Kidney (tissue), 14 donors: ENCODE data around the gene SMIM5. TPM values are rescaled to one million over a fixed set of nuclear protein-coding genes. Genes with fewer than 3 reads are reported as not detected.
A peak's percentile ranks its signal among the peaks of the same experiment; 100 is the strongest.

ENCODE experiments used
- DNase-seq, 5 donors: peaks; one replicate each; pipeline ENCODE4 v3.0.0-alpha.2; 2013 to 2020
- FAIRE-seq: peaks from 2 replicates; lab custom pipeline; 2012; peaks lifted over from hg19 to GRCh38; lab: Jason Lieb, UNC
- H3K27ac ChIP-seq, 2 donors: one replicate each; pipeline ENCODE4 v1.7.0; 2013; ENCODE audit warnings: low read depth in 2 of 2, low read length in 2 of 2, inconsistent platforms in 1 of 2
- H3K27me3 ChIP-seq: one replicate; pipeline ENCODE4 v1.7.1; 2013; ENCODE audit warnings: low read length, inconsistent platforms; ENCODE audit not compliant: control insufficient read depth, insufficient read depth
- H3K36me3 ChIP-seq, 3 donors: one replicate each; pipeline versions ENCODE4 v1.7.0 to v1.7.1; 2013; ENCODE audit warnings: low read length in 3 of 3, control low read depth in 1 of 3, inconsistent platforms in 1 of 3; ENCODE audit not compliant: insufficient read depth in 3 of 3, control insufficient read depth in 2 of 3
- H3K4me1 ChIP-seq, 3 donors: one replicate each; pipeline versions ENCODE4 v1.7.0 to v1.7.1; 2013; ENCODE audit warnings: low read length in 3 of 3, inconsistent platforms in 1 of 3, low read depth in 1 of 3; ENCODE audit not compliant: control insufficient read depth in 2 of 3, insufficient read depth in 2 of 3
- H3K4me3 ChIP-seq, 3 donors: one replicate each; pipeline versions ENCODE4 v1.7.0 to v1.8.1; 2013; ENCODE audit warnings: low read length in 3 of 3, control low read depth in 1 of 3, inconsistent platforms in 1 of 3
- H3K9ac ChIP-seq, 3 donors: one replicate each; pipeline versions ENCODE4 v1.7.0 to v1.7.1; 2013; ENCODE audit warnings: low read length in 3 of 3, control low read depth in 1 of 3, inconsistent platforms in 1 of 3
- H3K9me3 ChIP-seq, 3 donors: one replicate each; pipeline versions ENCODE4 v1.7.0 to v1.7.1; 2013; ENCODE audit warnings: low read length in 3 of 3, control low read depth in 1 of 3, inconsistent platforms in 1 of 3; ENCODE audit not compliant: control insufficient read depth in 2 of 3, insufficient read depth in 1 of 3
- CTCF ChIP-seq: IDR thresholded peaks from 3 replicates; pipeline ENCODE4 v1.5.1; 2012; ENCODE audit warnings: mild to moderate bottlenecking, moderate library complexity, borderline replicate concordance; ENCODE audit not compliant: insufficient read depth; ENCODE audit errors: extremely low read depth
- intact Hi-C: fragments of 100-400 bp; cut with DNase I; formaldehyde crosslinking; loops from one replicate; pipeline ENCODE4 v1.11.1; 2022
- polyA plus RNA-seq: library from polyadenylated mRNA; stranded (reverse); fragments of 350-450 nt; fragmentation: Illumina TruSeq; extraction: RNeasy Lipid Tissue Mini Kit (QIAGEN cat#74804); gene quantifications from one replicate; pipeline ENCODE4 v1.2.3, GENCODE V29; 2014; ENCODE audit warnings: low read depth, low replicate concordance; ENCODE audit not compliant: insufficient read depth
- total RNA-seq: library from RNA; stranded (reverse); fragmentation: NEBNext Ultra II Directional; extraction: Animal tissue kit (Norgen Biotek cat#: 25700); gene quantifications from one replicate; pipeline ENCODE4 v1.2.1, GENCODE V29; 2021
- donor health status: control.
- donor health status: control.
- donor health status: control.
- donor health status: control.
- donor health status: control.
- donor health status: DM: yes; HTN: yes; CAD: no.
- donor health status: Normal renal cell carcinoma (clear cell type).

The SMIM5 gene
- total and polyA plus RNA-seq, 2 donors from 2014 or later = 8.0 to 63.0 TPM

- intact Hi-C loops = no loop called here
- no peak overlapping the region for H3K4me3 ChIP-seq
- peaks cover 2 to 20% (median 15%) of the 10 kb centered on the region in 3 donors for H3K36me3 ChIP-seq
- FAIRE-seq = no peak
- peak in 1 of 5 donors; percentile 55 for DNase-seq
- H3K27ac ChIP-seq = no peak overlapping the region
- TF ChIP-seq CTCF = no peak
- no peak overlapping the region for H3K9ac ChIP-seq
- H3K4me1 ChIP-seq = no peaks in the 10 kb centered on the region
- no peaks in the 10 kb centered on the region for H3K9me3 ChIP-seq
- H3K27me3 ChIP-seq = no peaks in the 10 kb centered on the region
Measured at GRCh38 chr17:75652341-75652740, 19.1 kb downstream of the SMIM5 start.

GRCh38 chr17:75652934-75653549, 19.8 kb downstream of the SMIM5 start:
- H3K4me3 ChIP-seq = no peak overlapping the region
- no peak overlapping the region for H3K27ac ChIP-seq
- no peaks in the 10 kb centered on the region for H3K9me3 ChIP-seq
- peak; percentile 55 for TF ChIP-seq CTCF
- H3K27me3 ChIP-seq = no peaks in the 10 kb centered on the region
- DNase-seq (peak in 2 of 5 donors; percentile 60 to 64), FAIRE-seq (no peak)
- no peaks in the 10 kb centered on the region for H3K4me1 ChIP-seq
- H3K9ac ChIP-seq = no peak overlapping the region
- intact Hi-C loops = no loop called here
- H3K36me3 ChIP-seq = peaks cover 2 to 22% (median 15%) of the 10 kb centered on the region in 3 donors

GRCh38 chr17:75654176-75654575, 20.9 kb downstream of the SMIM5 start:
- intact Hi-C loops = no loop called here
- Histone ChIP-seq H3K27ac (peak overlapping the region in 1 of 2 donors; percentile 23), H3K9ac (no peak overlapping the region), H3K27me3 (no peaks in the 10 kb centered on the region), H3K9me3 (no peaks in the 10 kb centered on the region), H3K36me3 (peaks cover 2 to 25% (median 15%) of the 10 kb centered on the region in 3 donors), H3K4me1 (no peaks in the 10 kb centered on the region), H3K4me3 (no peak overlapping the region)
- DNase-seq (no peak), FAIRE-seq (no peak)
- TF ChIP-seq CTCF = no peak
